GM23338 (cell line): ENCODE measurements around the gene SMTNL2. TPM values are rescaled to one million over a fixed set of nuclear protein-coding genes. Genes with fewer than 3 reads are reported as not detected.

Experiments
- ATAC-seq: fragments of 200-7000 bp; cut with Tn5 transposase; 3 replicates; pipeline ENCODE4 v1.9.1; 2020
- DNase-seq: peaks from one replicate; pipeline ENCODE4 v3.0.0-alpha.2; 2015; ENCODE audit warnings: low spot score
- H2AFZ ChIP-seq: fragments of 200-600 bp; sonication (generic); 2 replicates; pipeline ENCODE4 v1.8.0; 2016; ENCODE audit warnings: antibody characterized with exemption, mild to moderate bottlenecking, moderate library complexity
- H3F3A ChIP-seq: fragments of 200-600 bp; sonication (generic); replicated peaks from 2 replicates; pipeline ENCODE4 v1.8.0; 2017; ENCODE audit warnings: antibody characterized with exemption, mixed run types, low read depth
- H3K27ac ChIP-seq: fragments of 200-600 bp; sonication (generic); 2 replicates; pipeline ENCODE4 v1.6.1; 2016; ENCODE audit warnings: low read depth
- H3K27me3 ChIP-seq: fragments of 200-600 bp; sonication (generic); 2 replicates; pipeline ENCODE4 v1.8.0; 2016; ENCODE audit warnings: mild to moderate bottlenecking, mixed run types, moderate library complexity; ENCODE audit not compliant: insufficient read depth
- H3K36me3 ChIP-seq: fragments of 200-600 bp; sonication (generic); 2 replicates; pipeline ENCODE4 v1.8.0; 2016; ENCODE audit warnings: mild to moderate bottlenecking; ENCODE audit not compliant: insufficient read depth
- H3K4me1 ChIP-seq: fragments of 200-600 bp; sonication (generic); 2 replicates; pipeline ENCODE4 v1.8.0; 2016; ENCODE audit warnings: mild to moderate bottlenecking, moderate library complexity; ENCODE audit not compliant: insufficient read depth
- H3K4me2 ChIP-seq: fragments of 200-600 bp; sonication (generic); 2 replicates; pipeline ENCODE4 v1.7.1; 2017; ENCODE audit warnings: mixed run types
- H3K4me3 ChIP-seq: fragments of 200-600 bp; sonication (generic); 2 replicates; pipeline ENCODE4 v1.6.1; 2016; ENCODE audit warnings: mixed run types
- H3K79me2 ChIP-seq: fragments of 200-600 bp; sonication (generic); replicated peaks from 2 replicates; pipeline ENCODE4 v1.8.0; 2017; ENCODE audit warnings: mild to moderate bottlenecking; ENCODE audit not compliant: insufficient read depth
- H3K9me2 ChIP-seq: fragments of 200-600 bp; sonication (generic); 2 replicates; pipeline ENCODE4 v1.8.0; 2017; ENCODE audit not compliant: insufficient read depth
- H4K20me1 ChIP-seq: fragments of 200-600 bp; sonication (generic); replicated peaks from 2 replicates; pipeline ENCODE4 v1.8.0; 2017; ENCODE audit warnings: mild to moderate bottlenecking; ENCODE audit not compliant: insufficient read depth
- H3K27ac Mint-ChIP-seq: 2 replicates; pipeline ENCODE4 v1.8.0; 2020; ENCODE audit warnings: inconsistent platforms, mild to moderate bottlenecking, moderate library complexity, mixed read lengths
- H3K27me3 Mint-ChIP-seq: 3 replicates; pipeline ENCODE4 v1.8.0; 2022; ENCODE audit warnings: low read depth, mild to moderate bottlenecking, moderate library complexity, mixed read lengths, inconsistent platforms; ENCODE audit not compliant: insufficient read depth, poor library complexity
- H3K36me3 Mint-ChIP-seq: 3 replicates; pipeline ENCODE4 v1.8.0; 2021; ENCODE audit warnings: low read depth, mild to moderate bottlenecking, inconsistent platforms, moderate library complexity, mixed read lengths
- H3K4me1 Mint-ChIP-seq: 3 replicates; pipeline ENCODE4 v1.8.0; 2020; ENCODE audit warnings: mild to moderate bottlenecking, inconsistent platforms, mixed read lengths
- H3K4me3 Mint-ChIP-seq: 3 replicates; pipeline ENCODE4 v1.8.0; 2021; ENCODE audit warnings: moderate library complexity, mild to moderate bottlenecking, inconsistent platforms, mixed read lengths
- H3K9me3 Mint-ChIP-seq: 3 replicates; pipeline ENCODE4 v1.8.0; 2020; ENCODE audit warnings: moderate library complexity, mild to moderate bottlenecking, inconsistent platforms, mixed read lengths
- CREB1 ChIP-seq: fragments of 250-450 bp; sonication (Bioruptor Pico); IDR thresholded peaks from 2 replicates; pipeline ENCODE4 v1.5.0; 2020; ENCODE audit warnings: low read depth, mild to moderate bottlenecking, moderate library complexity
- EZH2 ChIP-seq: fragments of 200-600 bp; sonication (generic); IDR thresholded peaks from one replicate; pipeline ENCODE4 v1.8.0; 2017; ENCODE audit warnings: antibody characterized with exemption, mild to moderate bottlenecking, low read depth; ENCODE audit not compliant: unreplicated experiment
- EZH2phosphoT487 ChIP-seq: fragments of 200-600 bp; sonication (generic); IDR thresholded peaks from one replicate; pipeline ENCODE4 v1.8.1; 2018; ENCODE audit warnings: antibody characterized with exemption; ENCODE audit not compliant: unreplicated experiment
- JUNB ChIP-seq: IDR thresholded peaks from one replicate; pipeline ENCODE4 v1.6.1; 2016; ENCODE audit warnings: antibody characterized with exemption; ENCODE audit not compliant: unreplicated experiment
- NANOG ChIP-seq: IDR thresholded peaks from 2 replicates; pipeline ENCODE4 v1.6.1; 2016; ENCODE audit warnings: antibody characterized with exemption, borderline replicate concordance
- POLR2AphosphoS5 ChIP-seq: IDR thresholded peaks from 2 replicates; pipeline ENCODE4 v1.6.1; 2016; ENCODE audit warnings: antibody characterized with exemption, low read depth
- STAT1 ChIP-seq: IDR thresholded peaks from one replicate; pipeline ENCODE4 v1.6.1; 2016; ENCODE audit warnings: antibody characterized with exemption; ENCODE audit not compliant: unreplicated experiment
- ZNF114 ChIP-seq: fragments of 250-450 bp; sonication (Bioruptor Pico); IDR thresholded peaks from 2 replicates; pipeline ENCODE4 v1.5.0; 2020; ENCODE audit warnings: mild to moderate bottlenecking, moderate library complexity
- ZNF331 ChIP-seq: fragments of 250-450 bp; sonication (Bioruptor Pico); IDR thresholded peaks from 2 replicates; pipeline ENCODE4 v1.5.0; 2020; ENCODE audit warnings: low read depth, mild to moderate bottlenecking, moderate library complexity
- ZNF462 ChIP-seq: fragments of 250-450 bp; sonication (Bioruptor Pico); IDR thresholded peaks from 2 replicates; pipeline ENCODE4 v1.5.0; 2020; ENCODE audit warnings: mild to moderate bottlenecking, moderate library complexity
- polyA plus RNA-seq: library from polyadenylated mRNA; unstranded; fragments of >200 nt; fragmentation: Nextera tagmentation; extraction: Ambion mirVana; gene quantifications from 2 replicates; pipeline ENCODE4 v1.2.1, GENCODE V29; 2016
- total RNA-seq: library from RNA; depleted of rRNA; stranded (reverse); fragments of >200 nt; shearing (Covaris generic); gene quantifications from 2 replicates; pipeline ENCODE4 v1.2.3, GENCODE V29; 2014
- TF ChIP-seq, protein P1 (sequence below): IDR thresholded peaks from one replicate; pipeline ENCODE4 v1.6.1; 2018; ENCODE audit warnings: antibody characterized with exemption; ENCODE audit not compliant: unreplicated experiment
- TF ChIP-seq, protein P2 (sequence below): IDR thresholded peaks from 2 replicates; pipeline ENCODE4 v1.6.1; 2016; ENCODE audit warnings: antibody characterized with exemption
- TF ChIP-seq, protein P3 (sequence below), 2 experiments: fragments of 200-600 bp in 1 of 2; sonication (generic) in 1 of 2; conservative IDR thresholded peaks; 2 replicates each; pipeline versions ENCODE4 v1.5.1 to v1.6.1; 2016 to 2017; ENCODE audit warnings: antibody characterized with exemption in 2 of 2, low read depth in 2 of 2, mild to moderate bottlenecking in 2 of 2, moderate library complexity in 1 of 2

The SMTNL2 gene
- total and polyA plus RNA-seq, 2 experiments from 2014 or later, result 1.3 to 4.3 TPM

GRCh38 chr17:4610162-4610561 is 25.8 kb downstream of the SMTNL2 start:
- H3K9me3 Mint-ChIP-seq, result no peaks in the 10 kb centered on the region
- Histone ChIP-seq H2AFZ (no peak overlapping the region), H3K36me3 (no peaks in the 10 kb centered on the region), H3K4me1 (no peaks in the 10 kb centered on the region), H3K27ac (no peak overlapping the region), H3K4me2 (no peak overlapping the region), H3F3A (no peaks in the 10 kb centered on the region), H4K20me1 (no peaks in the 10 kb centered on the region), H3K79me2 (no peaks in the 10 kb centered on the region), H3K4me3 (no peak overlapping the region), H3K27me3 (no peaks in the 10 kb centered on the region), H3K9me2 (no peaks in the 10 kb centered on the region)
- no peaks in the 10 kb centered on the region; the same call in 2 of the 3 replicates for H3K36me3 Mint-ChIP-seq
- DNase-seq (no peak), ATAC-seq (no peak)
- peaks cover 4% of the 10 kb centered on the region for H3K27me3 Mint-ChIP-seq
- H3K4me1 Mint-ChIP-seq, result peaks cover 16% of the 10 kb centered on the region
- no peak for TF ChIP-seq NANOG
- TF ChIP-seq POLR2AphosphoS5, result no peak
- TF ChIP-seq ZNF462 (CRISPR knock-in tag), result no peak
- TF ChIP-seq, protein P1, sequence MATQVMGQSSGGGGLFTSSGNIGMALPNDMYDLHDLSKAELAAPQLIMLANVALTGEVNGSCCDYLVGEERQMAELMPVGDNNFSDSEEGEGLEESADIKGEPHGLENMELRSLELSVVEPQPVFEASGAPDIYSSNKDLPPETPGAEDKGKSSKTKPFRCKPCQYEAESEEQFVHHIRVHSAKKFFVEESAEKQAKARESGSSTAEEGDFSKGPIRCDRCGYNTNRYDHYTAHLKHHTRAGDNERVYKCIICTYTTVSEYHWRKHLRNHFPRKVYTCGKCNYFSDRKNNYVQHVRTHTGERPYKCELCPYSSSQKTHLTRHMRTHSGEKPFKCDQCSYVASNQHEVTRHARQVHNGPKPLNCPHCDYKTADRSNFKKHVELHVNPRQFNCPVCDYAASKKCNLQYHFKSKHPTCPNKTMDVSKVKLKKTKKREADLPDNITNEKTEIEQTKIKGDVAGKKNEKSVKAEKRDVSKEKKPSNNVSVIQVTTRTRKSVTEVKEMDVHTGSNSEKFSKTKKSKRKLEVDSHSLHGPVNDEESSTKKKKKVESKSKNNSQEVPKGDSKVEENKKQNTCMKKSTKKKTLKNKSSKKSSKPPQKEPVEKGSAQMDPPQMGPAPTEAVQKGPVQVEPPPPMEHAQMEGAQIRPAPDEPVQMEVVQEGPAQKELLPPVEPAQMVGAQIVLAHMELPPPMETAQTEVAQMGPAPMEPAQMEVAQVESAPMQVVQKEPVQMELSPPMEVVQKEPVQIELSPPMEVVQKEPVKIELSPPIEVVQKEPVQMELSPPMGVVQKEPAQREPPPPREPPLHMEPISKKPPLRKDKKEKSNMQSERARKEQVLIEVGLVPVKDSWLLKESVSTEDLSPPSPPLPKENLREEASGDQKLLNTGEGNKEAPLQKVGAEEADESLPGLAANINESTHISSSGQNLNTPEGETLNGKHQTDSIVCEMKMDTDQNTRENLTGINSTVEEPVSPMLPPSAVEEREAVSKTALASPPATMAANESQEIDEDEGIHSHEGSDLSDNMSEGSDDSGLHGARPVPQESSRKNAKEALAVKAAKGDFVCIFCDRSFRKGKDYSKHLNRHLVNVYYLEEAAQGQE, result no peak
- TF ChIP-seq CREB1 (CRISPR knock-in tag), result no peak
- TF ChIP-seq STAT1, result no peak
- no peak for TF ChIP-seq EZH2
- no peak for TF ChIP-seq ZNF331 (CRISPR knock-in tag)
- no peak for TF ChIP-seq JUNB
- TF ChIP-seq EZH2phosphoT487, result no peak
- TF ChIP-seq ZNF114 (CRISPR knock-in tag), result no peak
- TF ChIP-seq, protein P2, sequence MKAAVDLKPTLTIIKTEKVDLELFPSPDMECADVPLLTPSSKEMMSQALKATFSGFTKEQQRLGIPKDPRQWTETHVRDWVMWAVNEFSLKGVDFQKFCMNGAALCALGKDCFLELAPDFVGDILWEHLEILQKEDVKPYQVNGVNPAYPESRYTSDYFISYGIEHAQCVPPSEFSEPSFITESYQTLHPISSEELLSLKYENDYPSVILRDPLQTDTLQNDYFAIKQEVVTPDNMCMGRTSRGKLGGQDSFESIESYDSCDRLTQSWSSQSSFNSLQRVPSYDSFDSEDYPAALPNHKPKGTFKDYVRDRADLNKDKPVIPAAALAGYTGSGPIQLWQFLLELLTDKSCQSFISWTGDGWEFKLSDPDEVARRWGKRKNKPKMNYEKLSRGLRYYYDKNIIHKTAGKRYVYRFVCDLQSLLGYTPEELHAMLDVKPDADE, result no peak
- TF ChIP-seq, protein P3, sequence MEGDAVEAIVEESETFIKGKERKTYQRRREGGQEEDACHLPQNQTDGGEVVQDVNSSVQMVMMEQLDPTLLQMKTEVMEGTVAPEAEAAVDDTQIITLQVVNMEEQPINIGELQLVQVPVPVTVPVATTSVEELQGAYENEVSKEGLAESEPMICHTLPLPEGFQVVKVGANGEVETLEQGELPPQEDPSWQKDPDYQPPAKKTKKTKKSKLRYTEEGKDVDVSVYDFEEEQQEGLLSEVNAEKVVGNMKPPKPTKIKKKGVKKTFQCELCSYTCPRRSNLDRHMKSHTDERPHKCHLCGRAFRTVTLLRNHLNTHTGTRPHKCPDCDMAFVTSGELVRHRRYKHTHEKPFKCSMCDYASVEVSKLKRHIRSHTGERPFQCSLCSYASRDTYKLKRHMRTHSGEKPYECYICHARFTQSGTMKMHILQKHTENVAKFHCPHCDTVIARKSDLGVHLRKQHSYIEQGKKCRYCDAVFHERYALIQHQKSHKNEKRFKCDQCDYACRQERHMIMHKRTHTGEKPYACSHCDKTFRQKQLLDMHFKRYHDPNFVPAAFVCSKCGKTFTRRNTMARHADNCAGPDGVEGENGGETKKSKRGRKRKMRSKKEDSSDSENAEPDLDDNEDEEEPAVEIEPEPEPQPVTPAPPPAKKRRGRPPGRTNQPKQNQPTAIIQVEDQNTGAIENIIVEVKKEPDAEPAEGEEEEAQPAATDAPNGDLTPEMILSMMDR (conservative IDR thresholded peaks at IDR 0.05; ENCODE audit: low read depth in 2 of 2), result no peak
- H3K27ac Mint-ChIP-seq, result no peak overlapping the region
- H3K4me3 Mint-ChIP-seq, result no peak overlapping the region
